Superior temporal gyrus (tissue), 1 donor: ENCODE results near the gene FARS2.

Experiments
- DNase-seq: peaks from one replicate; pipeline ENCODE4 v3.0.0-alpha.2; 2016; ENCODE audit errors: extremely low spot score

Gene FARS2

DNA sequence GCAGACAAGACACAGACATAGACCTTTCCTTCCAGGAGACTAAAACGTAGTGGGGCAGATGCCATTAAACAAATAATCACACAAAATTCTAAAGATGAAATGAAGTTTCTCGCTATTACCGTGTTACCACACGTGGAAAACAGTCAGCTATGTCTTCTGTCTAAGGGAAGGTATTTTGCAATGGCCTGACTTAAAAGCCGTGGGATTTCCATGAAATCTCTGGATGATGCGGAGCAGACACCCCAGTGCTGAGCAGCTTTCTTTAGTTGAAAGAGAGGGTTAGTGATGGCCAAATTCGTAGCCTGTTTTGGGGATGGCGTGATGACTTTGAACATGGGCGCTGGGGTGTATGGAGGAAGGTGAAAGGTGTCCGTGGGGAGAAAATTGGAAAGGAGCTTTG lies 463.6 kb downstream of the FARS2 start:
- DNase-seq = no peak

DNA sequence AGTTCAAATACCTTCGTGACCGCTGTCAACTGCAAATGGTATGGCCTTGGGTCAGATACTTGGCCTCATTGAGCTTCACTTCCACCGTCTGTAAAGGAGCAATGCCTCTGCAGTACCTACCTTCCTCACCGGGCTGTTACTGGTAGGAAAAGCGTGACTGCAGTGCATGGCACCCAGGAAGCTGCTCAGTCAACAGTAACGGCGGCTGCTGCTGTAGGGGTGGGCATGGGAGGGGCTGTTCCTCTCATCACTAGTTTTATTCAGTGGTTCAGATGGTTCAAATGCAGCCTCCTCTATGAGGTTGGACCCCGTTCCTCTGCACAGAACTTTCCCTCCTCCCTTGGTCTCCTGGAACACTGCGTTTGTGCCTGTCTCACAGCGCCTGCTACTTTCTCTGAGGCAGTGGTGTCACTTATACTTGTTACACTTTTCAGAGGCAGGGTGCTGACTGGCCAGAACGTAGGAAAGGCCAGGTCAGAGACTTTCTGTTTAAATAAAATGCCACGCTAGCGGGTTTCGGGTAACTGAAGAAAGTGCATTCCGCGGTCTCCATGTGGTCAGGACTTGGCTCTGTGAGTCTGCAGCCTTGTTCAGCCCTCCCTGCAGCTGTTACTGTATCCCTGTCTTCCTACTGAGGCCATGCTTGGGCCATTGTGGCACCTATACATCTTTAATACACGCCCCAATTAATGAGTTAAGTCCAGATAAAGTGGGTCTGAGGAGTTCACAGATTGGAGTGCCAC lies 465.8 kb downstream of the FARS2 start:
- no peak for DNase-seq

DNA sequence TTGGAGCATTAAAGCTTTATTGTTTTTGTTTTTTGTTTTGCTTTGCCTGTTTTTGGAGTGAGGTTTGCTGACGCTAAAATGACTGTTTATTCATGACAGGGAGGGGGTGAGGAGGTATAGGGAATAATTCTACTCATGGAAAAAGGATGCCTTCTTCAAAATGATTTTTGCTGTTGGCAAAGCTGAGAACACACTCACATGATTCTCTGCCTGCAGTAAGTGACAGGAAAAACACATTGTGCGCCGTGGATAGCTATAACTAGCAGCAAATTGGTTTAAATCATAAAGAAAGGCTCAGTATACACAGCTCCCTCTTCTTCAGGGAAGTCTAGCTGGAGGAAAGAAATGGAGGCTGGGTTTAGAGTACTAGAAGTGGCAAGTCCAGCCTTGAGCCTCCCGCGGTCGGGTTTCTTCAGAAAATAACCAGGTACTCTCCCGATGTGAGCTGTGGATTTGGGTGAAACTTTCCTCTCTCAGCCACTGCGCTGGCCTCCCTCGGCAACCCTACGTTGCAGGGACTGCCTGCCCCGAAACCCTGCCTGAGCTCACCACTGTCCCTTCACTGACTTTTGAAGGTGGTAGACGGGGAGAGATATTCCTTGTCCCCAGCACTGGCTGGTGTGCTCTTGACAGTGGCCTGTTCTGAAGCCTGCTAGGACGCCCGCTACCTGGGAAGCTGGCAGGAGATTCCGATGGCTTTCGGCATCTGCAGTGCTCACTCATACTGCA lies 467.2 kb downstream of the FARS2 start:
- peak; percentile 29 for DNase-seq

DNA sequence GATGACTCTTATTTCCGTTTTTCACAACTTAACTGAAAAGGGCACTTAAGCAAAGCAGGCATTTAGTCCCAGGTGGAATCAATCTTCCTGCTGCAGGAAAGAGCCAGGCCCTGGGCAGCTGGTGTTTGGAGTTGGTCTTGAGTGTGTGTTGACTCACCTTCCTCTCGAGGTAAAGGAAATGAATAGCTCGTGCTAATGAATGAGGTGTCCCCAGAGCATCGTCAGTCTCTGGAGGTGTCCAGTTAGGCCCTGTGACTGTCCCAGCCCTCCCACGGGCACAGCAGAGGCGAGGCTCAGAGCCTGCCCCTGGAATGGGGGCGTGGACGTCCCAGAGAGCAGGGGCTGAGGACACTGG lies 467.7 kb downstream of the FARS2 start:
- no peak for DNase-seq

DNA sequence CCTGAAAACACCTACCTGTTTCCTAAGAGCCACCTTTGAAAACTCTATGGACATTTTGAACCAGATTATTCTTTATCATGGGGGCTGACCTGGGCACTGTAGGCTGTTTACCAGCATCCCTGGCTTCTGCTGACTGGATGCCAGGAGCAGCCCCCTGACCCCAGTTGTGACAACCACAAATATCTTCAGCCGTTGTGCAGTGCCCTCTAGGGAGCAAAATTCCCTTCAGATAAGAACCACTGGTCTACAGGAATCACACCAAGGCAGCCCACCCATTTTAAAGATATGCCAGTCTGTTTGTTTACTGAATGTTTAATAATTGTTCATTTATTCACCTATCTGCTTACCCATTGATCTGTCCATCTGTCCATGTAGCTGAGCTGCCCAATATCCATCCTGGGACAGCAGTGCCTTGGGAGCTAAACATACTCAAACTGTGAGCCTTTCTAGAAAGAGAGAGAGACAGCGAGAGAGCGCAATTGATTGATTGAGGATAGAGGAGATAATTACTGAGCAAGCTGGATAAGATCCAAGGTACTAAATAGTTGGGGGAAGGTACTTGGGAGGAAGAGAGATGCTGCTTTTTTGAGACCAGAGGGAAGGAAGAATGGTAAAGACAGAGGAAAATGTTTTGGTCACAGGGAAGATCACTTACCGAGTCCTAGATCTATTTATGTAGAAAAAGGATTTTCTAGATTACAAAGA lies 468.7 kb downstream of the FARS2 start:
- DNase-seq = no peak

DNA sequence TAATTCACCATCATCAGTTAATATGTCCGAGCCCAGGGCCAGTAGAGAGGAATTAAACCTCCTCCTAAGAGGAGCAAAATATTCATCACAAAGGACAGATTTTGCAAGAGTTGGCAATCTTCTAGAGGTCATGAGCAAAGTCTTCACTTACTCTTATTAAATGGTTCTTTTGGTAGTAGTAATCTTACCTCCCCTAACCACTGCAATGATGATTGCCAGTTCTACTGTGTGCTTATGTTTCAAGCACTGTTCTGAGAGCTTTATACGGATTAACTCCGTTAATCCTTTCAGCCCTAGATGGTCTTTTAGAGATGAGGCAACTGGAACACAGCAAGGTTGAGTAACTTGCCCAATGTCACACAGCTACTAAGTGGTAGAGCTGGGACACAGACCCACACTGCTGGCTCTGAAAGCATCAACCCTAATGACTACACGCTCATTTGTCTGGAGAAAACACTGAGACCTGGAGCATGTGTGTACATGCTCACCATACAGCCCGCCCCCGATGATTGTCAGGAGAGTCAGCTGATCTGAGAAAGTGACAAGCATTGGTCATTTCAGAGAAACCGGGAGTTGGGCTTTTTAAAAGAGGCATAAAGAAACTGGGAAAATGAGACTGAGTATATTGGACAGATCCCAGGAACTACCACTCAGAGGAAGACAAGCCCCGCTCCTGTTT lies 469.4 kb downstream of the FARS2 start:
- DNase-seq = no peak

DNA sequence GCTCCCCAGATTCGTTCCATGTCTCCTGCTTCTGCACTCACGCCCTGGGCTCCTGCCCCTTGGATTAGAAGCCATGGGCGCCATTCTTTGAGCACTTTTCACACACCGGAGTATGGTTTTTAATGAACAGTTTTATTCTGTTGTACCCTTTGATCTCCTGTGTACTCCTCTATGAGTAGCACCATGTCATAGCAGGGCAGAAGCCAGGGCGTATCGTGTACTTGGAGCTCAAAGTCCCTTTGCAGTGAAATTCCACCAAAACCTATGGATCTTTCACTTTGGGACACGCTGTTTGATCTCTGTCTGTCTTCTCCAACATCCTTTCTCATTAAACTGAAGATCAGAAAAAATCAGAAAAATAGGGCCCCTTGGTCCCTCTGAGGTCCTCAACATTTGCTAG lies 470.1 kb downstream of the FARS2 start:
- DNase-seq = no peak

DNA sequence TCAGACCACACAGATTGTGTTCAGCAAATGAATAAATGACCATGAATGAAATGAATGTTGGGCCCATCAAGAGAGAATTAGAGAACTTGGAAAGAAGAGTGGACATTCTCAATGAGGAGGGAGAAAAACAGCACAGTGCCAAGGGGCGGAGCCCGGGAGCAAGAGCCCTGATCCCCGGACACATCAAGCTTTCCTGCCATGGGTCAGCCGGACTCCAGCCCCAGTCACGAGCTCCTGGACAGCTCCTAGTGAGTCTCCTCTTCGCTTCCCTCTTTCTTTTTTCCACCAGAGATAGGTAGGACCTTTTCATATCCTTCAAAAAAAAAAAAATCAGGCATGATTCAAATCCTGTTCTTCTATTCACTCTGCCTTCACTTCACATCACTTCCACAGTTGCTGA lies 471.2 kb downstream of the FARS2 start:
- DNase-seq = no peak

DNA sequence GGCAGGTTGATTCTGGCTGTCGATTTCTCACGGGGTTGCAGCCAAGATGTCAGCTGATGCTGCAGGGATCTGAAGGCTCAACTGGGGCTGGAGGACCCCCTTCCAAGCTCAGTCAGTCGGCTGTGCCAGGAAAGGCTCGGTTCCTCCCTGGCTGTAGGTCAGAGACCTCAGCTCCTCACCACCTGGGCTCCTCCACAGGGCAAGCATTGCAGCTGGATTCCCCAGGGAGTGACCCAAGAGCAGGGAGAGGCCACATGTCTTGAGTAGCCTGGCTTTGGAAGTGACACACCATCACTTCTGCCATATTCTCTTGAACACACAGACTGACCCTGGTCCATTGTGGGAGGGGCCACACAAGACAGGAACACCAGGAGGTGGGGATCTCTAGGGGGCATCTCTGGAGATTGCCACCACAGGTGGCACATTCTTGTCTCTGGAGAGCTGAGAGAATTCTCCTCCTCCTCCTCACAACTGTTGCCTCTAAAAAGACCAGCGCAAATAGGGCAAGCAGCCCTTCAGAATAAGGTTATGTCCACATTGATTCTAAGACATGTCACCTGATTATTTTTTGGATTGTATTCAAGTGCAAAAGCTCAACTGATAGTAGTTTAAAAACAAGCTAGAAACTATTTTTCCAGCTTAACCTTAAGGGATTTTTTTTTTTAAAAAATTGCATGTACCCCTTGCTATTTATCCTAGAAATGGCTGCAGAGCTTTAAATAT lies 474.9 kb downstream of the FARS2 start:
- DNase-seq = no peak

DNA sequence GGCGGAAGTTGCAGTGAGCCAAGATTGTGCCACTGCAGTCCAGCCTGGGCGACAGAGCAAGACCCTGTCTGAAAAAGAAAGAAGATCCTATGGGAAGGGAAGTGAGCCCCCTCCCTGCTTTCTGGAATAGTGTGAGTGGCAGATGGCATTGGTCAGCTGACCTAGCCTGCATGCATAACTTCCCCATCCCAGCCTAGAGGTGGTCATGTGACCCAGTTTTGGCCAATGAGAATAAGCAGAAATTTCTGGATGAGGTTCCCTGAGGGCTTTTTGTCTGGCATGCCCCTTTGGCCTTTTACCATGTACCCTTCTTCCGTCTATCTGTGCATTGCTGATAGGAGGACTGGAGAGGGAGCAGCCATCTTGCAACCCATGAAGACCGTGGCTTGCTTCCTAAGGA lies 476.1 kb downstream of the FARS2 start:
- no peak for DNase-seq

DNA sequence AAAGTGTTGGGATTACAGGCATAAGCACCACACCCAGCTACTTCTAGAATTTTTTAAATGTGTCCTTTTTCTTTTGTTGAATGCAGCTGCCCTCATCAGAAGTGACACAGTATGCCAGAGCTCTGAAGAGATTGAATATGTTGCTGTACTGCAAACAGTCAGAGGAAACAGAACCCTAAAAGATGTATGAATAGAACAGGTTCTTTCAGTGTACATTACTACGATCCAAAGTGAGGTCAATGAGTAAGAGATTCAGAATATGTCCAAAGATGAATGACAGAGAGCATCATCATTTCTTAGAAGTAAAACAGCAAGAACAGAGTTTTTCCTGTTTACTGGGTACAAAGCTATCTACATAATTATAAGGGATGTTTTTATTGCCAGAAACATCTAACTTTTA lies 476.9 kb downstream of the FARS2 start:
- DNase-seq = no peak

DNA sequence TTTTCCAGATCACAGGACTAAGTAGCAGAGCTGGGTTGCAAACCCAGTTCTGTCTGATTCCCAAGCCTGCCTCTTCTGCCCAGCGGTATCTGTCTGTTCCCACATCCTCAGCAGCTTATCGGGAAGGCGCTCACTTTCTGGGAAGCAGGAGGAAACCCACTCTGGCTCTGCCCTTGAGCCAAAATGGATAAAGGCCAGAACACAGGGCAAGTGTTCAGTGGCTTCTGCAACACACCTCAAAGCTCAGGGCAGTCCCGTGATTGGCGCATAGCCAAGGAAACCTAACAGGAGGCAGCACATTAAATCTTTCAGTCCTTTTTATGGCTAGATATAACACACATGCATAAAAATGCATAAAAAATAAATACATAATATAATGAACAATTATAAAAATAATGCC lies 483.2 kb downstream of the FARS2 start:
- DNase-seq = no peak

DNA sequence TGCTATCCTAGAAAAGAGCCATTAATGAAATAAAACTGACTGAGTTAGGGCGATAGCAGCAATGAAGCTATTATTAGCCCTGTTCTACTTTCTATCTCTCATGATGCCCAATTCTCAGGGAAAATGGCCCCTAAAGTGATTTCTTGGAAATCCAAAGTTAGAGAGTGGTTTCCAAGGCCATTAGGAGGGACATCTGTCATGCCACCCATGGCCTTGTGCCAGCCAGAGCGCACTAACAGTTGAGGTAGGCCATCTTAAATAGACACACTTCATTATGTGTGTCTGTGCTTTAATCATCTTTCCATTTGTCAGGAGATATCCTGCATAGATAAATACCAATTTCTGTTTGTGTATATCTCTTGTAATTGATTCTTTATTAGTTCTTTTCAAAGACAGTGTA lies 483.8 kb downstream of the FARS2 start:
- DNase-seq = no peak

DNA sequence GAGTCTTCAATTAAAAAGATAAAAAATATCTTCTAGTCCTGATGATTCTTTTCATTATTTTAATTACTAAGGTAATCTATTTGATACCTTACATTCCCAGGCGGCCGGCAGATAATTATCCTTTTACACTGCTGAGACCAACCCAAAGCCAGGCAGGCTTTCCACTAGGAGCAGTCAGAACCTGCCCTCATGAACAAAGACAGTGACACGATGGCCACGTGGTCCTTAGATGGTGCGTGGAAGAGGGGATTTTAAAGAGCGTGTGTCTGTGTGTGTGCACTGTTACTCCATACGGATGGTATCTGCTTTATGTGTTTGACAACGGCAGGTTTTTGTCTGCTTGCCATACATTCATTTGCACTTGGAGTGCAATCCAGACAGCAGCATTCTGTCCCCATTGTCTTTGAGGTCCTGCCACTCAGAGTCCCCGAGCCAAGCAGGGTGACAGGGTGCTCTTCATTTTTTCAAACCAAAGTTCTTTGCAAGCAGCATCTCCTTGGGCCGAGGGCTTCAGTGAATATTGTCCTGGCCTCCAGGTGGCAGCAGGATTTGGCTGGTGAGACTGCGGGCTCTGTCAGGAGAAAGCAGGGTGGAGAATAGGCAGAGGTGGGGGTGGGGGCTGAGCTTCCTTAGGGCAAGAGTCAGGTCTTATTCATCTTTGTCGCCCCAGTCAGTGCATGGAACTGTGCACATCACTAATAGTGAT lies 484.9 kb downstream of the FARS2 start:
- DNase-seq = no peak

DNA sequence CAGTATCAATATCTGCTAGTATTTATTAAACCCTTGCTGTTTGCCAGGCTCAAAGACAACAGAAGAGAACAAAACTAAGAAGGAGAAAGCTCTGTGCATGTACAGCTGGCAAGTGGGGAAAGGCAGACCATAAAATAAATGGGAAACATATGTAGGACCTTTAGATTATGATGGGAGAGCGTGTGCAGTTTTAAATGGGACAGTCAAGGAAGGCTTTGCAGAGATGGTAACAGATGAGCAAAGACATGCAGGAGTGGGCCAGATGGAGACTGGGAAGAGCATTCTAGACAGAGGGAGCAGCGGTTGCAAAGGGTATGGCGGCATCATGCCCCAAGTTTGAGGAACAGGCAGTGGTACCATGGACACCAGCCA lies 485.4 kb downstream of the FARS2 start:
- no peak for DNase-seq

DNA sequence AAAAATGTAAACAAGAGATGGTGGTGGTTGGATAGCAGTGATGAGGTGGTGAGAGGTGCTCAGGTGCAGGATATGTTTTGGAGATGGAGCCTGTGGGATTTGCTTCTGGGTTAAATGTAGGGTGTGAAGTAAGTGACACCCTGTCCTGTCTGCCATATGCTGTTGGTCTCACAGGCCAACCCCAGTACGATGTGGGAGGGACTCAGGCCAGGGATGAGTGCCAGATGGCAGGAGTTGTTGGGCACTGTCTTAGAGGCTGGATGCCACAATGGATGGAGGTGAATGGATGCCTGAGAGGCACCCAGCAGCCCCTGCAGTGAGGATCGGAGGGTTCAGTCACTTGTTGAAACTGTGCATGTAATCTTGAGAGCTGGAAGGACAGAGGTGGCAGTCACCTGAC lies 486.1 kb downstream of the FARS2 start:
- no peak for DNase-seq

DNA sequence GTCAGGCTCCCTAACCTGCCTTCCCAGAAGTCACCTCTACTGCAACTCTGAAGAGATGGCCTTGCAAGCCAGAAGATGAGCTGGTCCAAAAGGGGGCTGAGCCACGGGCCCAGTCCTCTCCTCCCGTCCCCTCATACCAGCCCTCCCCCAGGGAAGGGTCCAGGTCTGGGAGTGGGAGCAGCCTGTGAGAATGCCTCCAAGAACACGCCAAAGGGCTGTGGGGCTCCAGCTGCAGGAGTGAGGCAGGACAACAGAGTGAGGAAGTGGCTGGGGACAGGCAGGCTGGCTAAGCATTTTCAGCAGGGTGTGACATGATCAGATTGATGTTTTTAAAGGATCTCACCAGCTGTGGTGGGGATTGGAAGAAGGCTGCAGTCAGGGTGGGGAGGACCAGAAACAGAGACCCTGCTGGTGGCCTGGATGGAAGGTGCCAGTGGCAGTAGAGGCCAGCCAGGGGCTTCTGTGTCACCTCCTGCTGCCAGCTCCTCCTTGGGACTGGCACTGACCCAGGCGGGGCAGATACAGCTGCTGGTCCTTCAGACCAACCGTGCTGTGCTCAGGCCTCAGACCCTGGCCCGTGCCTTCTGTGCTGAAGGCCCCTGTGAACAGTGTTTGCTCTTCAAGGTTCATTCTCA lies 487.8 kb downstream of the FARS2 start:
- no peak for DNase-seq

DNA sequence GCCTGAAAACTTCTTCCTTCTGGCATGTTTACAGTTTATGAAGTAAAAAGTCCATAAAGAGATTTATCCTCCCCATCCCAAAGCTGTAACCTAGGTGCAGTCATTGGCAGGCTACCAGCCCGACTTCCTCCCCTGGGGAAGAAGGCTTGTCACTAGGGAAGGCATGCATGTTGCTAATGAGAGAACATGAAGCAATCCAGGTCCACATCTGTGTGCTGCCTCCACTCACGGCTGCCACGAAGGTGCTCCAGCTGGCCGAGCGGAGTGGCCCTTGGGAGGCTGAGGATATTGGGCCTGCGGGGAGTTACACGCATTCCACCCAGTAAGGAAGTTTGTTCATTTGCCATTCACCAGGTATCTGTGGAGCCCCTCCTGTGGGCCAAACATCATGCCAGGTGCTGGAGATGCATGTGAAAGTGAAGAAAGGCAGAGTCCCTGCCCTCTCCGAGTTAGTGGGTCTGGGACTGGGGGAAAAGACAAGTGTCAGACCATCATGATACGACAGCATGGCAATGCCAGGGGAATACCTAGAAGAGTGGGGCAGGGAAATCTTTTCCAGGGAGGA lies 488.4 kb downstream of the FARS2 start:
- DNase-seq = no peak

DNA sequence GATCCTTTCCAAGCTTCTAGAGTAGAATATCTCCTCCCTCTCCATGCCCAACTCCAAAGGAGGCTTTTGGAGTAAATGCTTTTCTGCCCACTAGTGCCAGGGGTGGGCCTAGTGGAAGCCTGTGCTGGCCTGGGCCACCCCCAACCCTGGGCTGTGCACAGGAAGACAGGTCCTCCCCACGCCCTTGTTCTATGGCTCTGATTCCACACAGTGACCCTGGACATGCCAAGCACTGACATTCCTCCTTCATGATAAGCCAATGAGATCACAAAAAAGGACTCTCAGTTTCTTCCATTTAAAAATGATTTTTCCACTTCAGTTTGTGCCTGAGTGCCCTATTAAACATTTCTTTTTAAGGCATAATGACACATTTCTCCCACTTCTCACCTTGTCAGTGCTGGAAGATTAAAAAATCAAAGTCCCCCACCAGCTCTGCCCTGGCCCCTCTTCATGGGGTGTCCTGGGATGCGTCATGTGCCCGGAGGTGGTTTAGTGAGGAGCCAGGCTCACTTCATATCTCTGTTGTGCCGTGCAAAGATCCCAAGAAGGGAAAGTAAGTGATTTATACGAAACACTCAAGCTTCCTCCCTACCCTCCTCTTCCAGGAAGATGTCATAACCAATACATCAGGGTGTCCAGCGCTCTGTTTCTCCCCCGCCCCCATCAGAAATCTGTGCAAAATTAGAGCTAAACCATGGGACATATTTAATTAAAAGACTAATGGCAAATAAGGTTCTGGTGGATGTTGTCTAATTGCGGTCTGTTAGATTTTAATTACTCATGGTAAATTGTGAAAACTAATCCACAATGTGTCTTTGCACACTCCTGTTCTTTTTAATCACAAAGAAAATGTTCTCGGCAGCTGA lies 490.4 kb downstream of the FARS2 start:
- DNase-seq = no peak

DNA sequence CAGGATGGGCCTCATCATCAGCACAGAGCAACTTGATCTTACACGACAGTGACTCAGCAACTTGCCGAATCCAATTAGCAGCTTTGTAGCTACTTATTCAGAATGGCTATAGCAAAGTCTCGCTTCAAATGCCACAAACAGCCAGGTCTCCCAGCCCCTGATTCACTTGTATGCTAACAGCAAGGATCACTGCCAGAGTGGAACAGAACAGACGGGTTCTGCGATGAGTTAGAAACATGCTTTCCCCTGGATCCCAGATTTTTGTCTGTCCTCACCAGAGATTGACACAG lies 491.0 kb downstream of the FARS2 start:
- peak; percentile 66 for DNase-seq
